SW480 (cell line): ENCODE measurements around the gene KIRREL2.
"Not testable (repeated sequence)": the region's sequence is repeated elsewhere in the genome, so short reads cannot be mapped to it uniquely, and the experiment has no call there.

ENCODE experiments used
- DNase-seq: peaks from one replicate; pipeline ENCODE4 v3.0.0-alpha.2; 2016; ENCODE audit warnings: low spot score

KIRREL2 gene

DNA sequence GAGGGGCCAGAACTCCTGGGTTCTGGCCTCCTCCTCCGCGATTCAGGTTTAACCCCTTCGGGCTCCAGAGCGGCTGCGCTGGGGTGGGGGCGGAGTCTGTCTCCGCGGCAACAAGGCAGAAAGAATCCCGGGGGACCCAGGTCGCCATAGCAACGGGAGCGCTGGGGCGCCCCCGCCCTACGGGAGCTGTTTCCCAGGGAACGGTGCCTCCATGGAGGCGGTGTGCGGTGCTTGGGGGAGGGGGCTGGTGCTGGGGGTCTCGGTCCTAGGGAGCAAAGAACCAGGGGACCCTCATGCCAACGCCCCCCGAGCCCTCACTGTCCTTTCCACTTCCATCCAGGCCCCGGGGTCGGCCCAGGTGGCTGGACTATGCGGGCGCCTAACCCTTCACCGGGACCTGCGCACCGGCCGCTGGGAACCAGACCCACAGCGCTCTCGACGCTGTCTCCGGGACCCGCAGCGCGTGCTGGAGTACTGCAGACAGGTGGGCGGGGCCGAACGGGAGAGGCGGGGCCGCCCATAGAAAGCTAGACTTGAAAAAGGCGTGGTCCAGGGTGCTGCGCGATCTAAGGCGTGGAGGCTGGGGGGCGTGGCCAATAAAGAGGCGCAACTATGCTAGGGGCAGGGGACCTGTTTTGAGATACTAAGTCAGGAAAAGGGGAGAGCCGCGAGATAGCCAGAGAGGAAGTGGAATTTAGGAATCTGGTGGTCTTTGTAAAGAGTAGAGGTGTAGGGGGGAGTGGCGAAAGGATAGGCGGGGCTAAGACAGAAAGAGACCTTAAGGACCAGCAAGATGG lies 12.8 kb downstream of the KIRREL2 start:
- DNase-seq = peak; percentile 96

DNA sequence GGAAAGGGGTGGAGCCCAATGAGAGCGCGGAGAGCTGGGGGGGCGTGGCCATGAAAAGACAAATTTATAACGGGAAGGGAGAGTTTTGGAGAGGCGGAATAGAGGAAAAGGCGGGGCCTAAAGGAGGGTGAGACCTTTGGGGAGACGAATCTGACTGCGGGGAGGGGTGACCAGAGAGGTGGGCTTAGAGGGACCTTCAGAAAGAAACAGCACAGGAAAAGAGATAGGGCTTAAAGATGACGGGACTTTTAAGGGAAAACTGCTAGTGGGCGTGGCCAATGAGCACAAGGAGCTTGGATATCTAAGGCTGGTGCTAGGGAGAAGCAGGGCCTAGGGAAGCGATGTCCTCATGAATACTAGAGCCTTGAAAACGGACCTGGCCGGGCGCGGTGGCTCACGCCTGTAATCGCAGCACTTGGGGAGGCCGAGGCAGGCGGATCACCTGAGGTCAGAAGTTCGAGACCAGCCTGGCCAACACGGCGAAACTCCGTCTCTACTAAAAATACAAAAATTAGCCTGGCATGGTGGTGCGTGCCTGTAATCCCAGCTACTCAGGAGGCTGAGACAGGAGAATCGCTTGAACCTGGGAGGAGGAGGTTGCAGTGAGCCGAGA lies 13.5 kb downstream of the KIRREL2 start:
- not testable (repeated sequence) for DNase-seq

DNA sequence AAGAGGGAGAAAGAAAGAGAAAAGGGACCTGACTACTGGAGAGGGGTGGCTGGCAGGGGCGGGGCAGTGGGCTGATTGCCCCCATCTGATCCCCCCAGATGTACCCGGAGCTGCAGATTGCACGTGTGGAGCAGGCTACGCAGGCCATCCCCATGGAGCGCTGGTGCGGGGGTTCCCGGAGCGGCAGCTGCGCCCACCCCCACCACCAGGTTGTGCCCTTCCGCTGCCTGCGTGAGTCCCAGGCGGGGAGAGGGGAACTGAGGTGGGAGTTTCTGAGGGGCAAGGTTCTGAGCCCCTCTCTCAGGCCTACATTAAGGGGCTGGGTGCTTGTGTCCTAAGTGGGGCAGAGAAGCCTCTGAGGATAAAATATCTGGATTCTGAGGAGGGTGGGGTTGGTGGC lies 14.1 kb downstream of the KIRREL2 start:
- no peak for DNase-seq

DNA sequence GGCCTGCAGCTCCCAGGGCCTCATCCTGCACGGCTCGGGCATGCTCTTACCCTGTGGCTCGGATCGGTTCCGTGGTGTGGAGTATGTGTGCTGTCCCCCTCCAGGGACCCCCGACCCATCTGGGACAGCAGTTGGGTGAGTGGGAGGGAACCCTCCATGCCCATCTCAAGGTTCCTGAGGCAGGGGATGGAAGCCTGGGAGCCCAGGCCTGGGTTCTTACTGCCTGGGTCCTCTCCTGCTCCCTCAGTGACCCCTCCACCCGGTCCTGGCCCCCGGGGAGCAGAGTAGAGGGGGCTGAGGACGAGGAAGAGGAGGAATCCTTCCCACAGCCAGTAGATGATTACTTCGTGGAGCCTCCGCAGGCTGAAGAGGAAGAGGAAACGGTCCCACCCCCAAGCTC lies 14.9 kb downstream of the KIRREL2 start:
- no peak for DNase-seq

DNA sequence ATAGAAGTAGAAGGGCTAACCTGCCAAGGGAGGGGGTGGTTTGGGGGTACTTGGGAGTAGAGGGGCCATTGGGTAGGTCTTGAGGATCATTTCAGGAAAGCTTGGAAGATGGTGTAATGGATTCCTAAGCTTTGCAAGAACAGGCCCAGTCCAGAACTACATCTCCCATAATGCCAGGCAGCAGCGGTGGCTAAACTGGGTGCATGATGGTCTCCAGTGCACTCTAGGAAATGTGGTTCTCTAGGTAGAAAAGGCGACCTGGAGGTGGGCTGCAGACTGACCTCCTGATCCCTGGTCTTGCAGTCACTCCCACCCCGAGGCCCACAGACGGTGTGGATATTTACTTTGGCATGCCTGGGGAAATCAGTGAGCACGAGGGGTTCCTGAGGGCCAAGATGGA lies 15.5 kb downstream of the KIRREL2 start:
- no peak for DNase-seq

DNA sequence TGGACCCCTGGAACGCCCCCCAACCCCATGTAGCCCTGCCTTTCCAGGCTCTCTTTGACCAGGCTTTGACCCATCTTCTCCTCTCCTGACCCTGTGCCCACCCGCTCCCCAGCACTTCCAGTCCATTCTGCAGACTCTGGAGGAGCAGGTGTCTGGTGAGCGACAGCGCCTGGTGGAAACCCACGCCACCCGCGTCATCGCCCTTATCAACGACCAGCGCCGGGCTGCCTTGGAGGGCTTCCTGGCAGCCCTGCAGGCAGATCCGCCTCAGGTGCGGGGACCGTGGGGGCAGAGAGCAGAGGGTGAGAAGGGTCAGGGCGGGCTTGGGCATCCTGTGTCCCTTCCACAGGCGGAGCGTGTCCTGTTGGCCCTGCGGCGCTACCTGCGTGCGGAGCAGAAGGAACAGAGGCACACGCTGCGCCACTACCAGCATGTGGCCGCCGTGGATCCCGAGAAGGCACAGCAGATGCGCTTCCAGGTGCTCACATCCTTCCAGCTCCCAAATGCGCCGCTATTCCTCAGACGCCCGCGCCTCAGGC lies 17.8 kb downstream of the KIRREL2 start:
- no peak for DNase-seq

DNA sequence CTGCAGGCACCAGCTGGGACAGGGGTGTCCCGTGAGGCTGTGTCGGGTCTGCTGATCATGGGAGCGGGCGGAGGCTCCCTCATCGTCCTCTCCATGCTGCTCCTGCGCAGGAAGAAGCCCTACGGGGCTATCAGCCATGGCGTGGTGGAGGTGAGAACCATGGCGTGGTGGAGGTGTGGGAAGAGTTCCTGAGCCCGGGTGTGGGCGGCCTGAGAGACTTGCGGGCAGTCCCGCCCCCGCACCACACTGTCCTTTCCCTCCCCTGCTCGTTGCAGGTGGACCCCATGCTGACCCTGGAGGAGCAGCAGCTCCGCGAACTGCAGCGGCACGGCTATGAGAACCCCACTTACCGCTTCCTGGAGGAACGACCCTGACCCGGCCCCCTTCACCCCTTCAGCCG lies 22.4 kb downstream of the KIRREL2 start:
- DNase-seq = no peak

DNA sequence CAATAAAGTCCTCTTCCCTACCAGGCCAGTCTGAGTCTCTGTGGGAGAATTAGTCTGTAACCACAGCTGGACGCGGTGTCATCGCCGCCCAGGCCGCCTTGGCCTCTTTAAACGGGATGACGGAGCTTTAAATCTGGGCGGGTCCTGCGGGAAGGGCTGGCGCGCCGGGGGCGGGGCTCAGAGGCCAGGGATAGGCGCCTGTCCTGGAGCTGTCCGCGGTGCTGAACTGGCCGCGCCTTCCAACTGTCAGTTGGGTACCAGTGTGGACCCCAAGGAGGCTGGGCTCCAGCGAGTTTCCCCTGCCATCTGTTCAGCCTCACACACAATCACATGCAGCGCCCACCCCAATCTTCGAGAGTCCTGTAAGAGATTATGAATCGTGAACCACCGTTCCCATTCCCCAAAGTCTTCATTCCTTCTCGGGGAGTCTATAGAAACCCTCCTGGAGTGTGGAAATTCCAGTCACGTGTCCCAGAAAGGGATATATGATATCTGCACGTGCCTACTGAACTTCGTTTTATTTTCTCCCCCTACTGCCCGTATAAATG lies 23.1 kb downstream of the KIRREL2 start:
- DNase-seq = peak; percentile 94

DNA sequence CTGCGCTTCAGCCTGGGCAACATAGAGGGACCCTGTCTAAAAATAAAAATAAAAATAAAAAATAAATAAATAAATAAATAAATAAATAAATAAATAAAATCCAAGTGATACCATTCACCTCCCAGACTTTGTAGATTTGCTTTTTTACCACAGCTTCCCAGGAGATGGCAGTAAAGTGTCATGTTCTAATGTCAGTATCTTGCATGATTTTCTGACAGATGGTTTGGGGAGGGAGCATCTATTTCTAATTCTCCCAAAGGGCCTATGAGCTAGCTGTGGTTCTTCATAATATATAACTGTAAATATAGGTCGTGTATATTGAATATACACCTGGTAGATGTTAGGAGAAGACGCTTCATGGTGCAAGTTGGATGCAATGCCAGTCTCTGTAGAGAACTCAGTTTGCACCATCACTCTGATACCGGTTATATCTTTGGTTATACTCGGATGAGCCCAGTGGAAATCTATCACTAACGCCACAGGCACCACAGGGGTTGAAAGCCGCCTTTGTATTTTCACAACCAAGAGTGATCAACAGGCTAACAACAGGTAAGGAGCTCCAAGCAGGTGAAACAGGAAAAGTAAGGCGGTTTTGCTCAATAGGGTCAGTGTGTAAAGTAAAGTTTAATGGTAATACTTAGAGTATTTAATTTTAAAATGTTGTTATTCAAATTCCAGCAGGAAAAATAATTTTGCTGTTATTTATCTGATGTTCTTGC lies 25.6 kb downstream of the KIRREL2 start:
- peak; percentile 90 for DNase-seq

DNA sequence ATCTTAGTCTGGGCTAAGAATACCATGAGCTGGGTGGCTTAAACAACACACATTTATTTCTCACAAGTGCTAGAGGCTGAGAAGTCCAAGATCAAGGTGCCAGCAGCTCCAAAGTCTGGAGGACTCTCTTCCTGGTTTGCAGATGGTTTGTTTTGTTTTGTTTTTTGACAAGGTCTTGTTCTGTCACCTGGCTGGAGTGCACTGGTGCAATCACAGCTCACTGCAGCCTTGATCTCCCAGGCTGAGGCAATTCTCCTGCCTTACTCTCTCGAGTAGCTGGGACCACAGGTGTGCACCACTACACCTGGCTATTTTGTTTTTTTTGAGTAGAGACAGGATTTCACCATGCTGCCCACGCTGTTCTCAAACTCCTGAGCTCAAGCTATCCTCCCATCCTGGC lies 27.2 kb downstream of the KIRREL2 start:
- DNase-seq = no peak

DNA sequence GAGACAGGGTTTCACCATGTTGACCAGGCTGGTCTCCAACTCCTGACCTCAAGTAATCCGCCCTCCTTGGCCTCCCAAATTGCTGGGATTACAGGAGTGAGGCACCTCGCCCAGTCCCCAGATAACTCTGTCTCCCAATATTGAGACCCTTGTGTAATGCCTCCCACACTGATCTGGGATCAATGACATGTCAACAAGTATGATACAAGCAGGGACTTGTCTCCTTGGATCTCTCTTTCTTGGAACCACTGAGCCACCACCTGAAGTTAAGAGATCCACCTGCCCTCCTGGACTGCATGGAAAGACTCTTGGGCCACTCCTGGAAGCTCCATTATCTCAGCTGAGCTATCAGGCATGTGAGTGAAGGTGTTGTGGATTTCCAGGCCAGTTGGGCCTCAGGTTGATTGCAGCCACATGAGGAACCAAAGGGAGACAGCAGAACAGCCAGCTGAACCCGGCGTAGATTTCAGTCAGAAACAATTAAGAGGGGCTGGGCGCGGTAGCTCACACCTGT lies 28.6 kb downstream of the KIRREL2 start:
- no peak for DNase-seq

DNA sequence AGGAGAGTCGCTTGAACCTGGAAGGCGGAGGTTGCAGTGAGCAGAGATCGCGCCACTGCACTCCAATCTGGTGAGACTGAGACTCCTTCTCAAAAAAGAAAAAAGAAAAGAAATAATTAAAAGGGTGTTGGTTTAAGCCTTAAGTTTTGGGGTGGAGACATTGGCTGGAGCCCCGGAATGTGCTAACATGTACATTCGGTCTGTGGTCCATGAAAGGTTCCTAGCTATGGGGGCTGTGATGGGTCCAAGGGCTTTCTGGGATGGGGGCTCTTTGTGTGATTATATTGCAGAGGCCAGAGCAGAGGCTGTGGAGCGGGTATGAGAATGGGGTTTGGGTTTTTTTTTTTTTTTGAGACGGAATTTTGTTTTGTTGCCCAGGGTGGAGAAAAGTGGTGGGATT lies 29.2 kb downstream of the KIRREL2 start:
- DNase-seq = no peak

DNA sequence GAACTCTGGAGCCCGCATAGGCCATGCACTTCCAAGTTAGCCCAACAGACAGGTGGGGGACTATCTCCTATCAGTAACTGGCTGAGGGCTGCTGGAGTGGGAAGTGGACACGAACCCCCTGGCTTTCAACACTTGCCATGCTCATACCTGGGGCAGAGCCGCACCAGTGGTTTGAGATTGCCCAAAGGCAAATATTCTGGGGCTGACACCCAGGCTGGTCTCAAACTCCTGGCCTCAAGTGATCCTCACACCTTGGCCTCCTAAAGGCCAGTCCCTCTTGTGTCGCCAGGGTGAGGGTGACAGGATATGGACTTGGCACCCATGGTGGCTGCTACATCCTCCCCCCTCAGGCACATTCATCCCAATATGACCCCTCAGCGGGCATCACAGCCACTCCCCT lies 30.5 kb downstream of the KIRREL2 start:
- no peak for DNase-seq

DNA sequence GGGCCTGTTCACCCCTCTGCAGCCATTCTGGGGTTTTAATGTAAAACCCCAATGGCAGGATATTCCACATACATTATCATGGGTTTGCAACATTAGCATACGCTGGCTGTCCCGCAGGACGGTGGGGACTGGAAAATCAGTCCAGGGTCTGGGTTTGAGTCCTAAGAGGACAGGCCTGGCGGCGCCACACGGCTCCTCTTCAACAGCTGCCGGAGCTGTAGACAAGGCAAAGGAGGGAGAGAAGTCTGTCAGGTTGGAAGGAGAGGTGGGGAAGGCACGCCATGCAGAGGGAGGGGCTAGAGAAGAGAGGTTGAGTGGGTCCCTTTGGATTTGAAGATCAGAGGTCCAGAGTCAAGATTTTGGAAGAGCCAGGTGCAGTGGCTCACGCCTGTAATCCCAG lies 31.7 kb downstream of the KIRREL2 start:
- DNase-seq = no peak

DNA sequence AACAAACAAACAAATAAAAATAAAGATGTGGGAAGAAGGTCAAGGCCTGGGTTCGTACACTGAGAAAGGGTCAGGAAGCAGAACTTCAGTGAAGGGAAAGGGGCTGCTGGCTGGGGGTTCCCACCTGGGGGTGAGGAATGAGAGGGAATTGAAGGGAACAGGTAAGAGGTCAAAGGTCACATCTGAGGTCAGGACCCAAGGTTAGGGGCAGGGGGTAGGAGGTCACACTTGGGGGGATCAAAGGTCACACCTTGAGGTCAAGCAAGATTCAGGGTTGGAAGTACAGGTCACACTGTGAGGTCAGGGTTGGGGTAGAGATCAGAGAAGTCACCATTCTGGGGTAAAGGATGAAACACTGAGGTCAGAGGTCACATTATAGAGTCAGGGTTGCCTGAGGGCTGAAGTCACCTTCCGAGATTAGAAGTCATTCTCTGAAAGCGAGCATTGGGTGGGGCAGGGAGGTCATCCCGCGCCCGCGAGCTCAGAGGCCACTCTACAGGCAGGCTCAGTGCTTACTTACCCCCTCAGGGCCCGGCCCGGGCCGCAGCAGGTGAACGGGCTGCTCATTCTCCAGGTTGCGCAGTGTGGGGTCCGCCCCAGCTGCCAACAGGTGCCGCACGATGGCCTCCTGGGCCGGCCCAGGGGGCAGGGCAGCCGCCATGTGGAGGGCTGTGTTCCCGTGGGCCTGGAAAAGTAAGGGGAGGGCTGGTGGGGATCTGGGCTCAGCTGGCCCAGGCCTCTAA lies 32.8 kb downstream of the KIRREL2 start:
- DNase-seq = no peak

DNA sequence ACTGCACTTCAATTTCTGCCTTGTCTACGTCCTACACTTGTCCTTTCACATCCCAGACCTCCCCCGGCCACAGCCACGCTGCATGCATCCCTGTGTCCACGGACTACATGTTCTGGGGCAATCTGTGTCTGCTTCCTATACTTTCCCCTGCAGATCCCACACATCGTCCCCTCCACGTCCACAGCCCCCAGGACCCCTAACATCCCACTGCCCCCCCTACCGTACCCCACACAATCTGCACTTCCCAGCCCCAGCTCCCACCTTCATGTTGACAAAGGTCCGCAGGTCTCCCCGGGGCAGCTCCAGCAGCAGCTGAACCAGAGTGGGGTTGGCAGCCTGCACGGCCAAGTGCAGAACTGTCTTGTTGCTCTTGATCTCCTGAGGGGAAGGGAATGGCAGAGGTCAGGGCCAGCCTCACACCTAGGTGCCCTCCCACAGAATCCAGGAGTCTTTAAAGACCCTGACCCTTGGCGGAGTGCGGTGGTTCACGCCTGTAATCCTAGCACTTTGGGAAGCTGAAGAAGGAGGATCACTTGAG lies 33.5 kb downstream of the KIRREL2 start:
- no peak for DNase-seq

DNA sequence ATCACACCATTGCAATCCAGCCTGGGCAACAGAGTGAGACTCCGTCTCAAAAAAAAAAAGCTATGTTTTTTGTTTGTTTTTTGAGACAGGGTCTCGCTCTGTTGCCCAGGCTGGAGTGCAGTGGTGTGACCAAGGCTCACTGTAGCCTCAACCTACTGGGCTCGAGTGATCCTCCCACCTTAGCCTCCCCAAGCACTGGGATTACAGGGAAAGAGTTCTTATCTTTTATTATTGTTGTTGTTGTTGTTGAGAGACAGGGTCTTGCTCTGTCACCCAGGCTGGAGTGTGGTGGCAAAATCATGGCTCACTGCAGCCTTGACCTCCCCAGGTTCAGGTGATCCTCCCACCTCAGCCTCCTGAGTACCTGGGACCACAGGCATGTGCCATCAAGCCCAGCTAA lies 35.1 kb downstream of the KIRREL2 start:
- not testable (repeated sequence) for DNase-seq

DNA sequence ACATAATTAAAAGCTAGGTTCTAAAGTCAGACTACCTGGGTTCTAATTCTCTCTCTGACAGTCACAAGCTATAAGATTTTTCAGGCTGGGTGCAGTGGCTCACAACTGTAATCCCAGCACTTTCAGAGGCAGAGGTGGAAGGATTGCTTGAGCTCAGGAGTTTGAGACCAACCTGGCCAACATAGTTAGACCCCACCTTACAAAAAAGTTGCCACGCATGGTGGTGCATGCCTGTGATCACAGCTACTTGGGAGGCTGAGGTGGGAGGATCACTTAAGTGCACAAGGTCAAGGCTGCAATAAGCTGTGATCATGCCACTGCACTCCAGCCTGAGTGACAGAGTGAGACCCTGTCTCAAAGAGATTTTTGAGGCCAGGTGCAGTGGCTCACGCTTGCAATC lies 37.6 kb downstream of the KIRREL2 start:
- no peak for DNase-seq

DNA sequence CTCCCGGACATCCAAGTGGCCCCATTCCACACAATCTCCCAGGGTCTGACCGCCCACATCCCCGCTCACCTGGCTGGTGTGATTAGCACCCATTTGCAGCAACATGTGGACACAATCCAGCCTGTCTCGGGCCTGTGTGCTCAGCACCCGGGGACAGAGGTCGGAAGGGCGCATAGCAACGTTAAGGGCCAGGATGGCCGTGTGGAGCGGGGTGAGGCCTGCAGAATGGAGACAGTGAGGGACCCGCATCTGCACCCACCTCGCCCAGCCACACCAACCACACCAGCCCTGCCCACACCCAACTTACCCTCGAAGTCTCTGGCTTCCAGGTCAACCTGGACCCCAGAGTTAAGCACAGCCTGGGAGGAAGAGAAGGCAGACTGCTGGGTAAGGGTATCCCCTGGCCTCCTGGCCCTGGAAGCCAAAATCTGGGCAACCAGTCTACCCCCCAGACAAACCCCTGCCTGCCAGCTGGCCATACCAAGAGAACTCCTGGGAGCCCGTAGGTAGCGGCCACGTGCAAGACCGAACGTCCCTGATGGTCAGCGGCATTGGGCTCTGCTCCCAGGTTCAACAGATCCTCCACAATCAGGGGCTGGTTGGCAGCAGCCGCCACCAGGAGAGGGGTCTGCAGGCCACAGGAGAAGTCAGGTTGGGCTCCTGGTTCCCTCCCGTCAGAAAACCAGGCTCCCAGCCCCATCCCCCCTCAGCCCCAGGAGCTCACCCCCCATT lies 39.4 kb downstream of the KIRREL2 start:
- no peak for DNase-seq

DNA sequence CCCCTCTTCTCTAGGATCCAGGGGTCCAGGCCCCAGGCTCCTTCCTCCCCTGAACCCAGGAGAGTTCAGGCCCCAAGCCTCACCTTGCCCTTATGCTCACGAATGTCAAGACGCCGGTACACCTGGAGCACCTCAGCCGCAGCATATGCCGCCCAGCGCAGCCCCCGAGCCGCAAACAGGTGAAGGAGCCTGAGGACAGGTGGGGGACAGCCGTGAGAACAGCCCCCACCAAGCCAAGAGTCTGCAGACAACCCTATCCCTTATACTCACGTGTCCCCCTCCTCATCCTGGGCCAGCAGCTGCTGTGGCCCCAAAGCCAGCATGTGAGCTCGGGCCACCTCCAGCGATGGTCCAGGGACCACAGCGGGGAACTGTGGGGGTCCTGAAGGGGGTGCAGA lies 39.9 kb downstream of the KIRREL2 start:
- DNase-seq = no peak
